IMR-90 (cell line): Measurements from ENCODE around the gene FBXO4. TPM values are rescaled to one million over a fixed set of nuclear protein-coding genes. Genes with fewer than 3 reads are reported as not detected.
"Not testable (repeated sequence)": the region's sequence is repeated elsewhere in the genome, so short reads cannot be mapped to it uniquely, and the experiment has no call there.

ENCODE experiments used
- ATAC-seq: fragments of 200-7000 bp; cut with Tn5 transposase; 2 replicates; pipeline ENCODE4 v1.9.1; 2020; ENCODE audit warnings: low read depth, mild to moderate bottlenecking, moderate library complexity
- BruUV-seq: library from RNA; stranded (reverse); fragments of 400-500 nt; replicated peaks from 2 replicates; lab custom pipeline; 2021; lab: Mats Ljungman, UMichigan
- CTCF ChIA-PET: fragments of 300-600 bp; formaldehyde crosslinking; extraction: SDS; loops from one replicate; lab custom pipeline; 2021; ENCODE audit warnings: antibody characterized with exemption; lab: Yijun Ruan, JAX
- POLR2A ChIA-PET: fragments of 300-600 bp; sonication (Branson Sonifier 250); formaldehyde crosslinking; loops from one replicate; lab custom pipeline; 2022; ENCODE audit warnings: antibody characterized with exemption; ENCODE audit not compliant: unreplicated experiment; lab: Charles Lee
- DNase-seq: peaks from one replicate; pipeline ENCODE4 v3.0.0; 2013
- H2AFZ ChIP-seq: replicated peaks from 2 replicates; pipeline ENCODE3; 2013; ENCODE audit warnings: low read length, mild to moderate bottlenecking; ENCODE audit not compliant: poor library complexity
- H2AK5ac ChIP-seq: 2 replicates; pipeline ENCODE4 v1.6.1; 2013; ENCODE audit warnings: low read depth, low read length, inconsistent platforms
- H2AK9ac ChIP-seq: replicated peaks from 2 replicates; pipeline ENCODE3; 2013; ENCODE audit warnings: mild to moderate bottlenecking, low read depth, low read length, moderate library complexity; ENCODE audit not compliant: poor library complexity
- H2BK120ac ChIP-seq: 2 replicates; pipeline ENCODE4 v1.6.1; 2013; ENCODE audit warnings: low read depth, low read length, inconsistent platforms
- H2BK15ac ChIP-seq: 3 replicates; pipeline ENCODE4 v1.6.1; 2013; ENCODE audit warnings: low read depth, low read length, inconsistent platforms
- H2BK20ac ChIP-seq: 2 replicates; pipeline ENCODE4 v1.6.1; 2013; ENCODE audit warnings: low read depth, mild to moderate bottlenecking, inconsistent platforms, low read length, moderate library complexity
- H2BK5ac ChIP-seq: 2 replicates; pipeline ENCODE4 v1.6.1; 2013; ENCODE audit warnings: mild to moderate bottlenecking, low read depth, low read length, inconsistent platforms; ENCODE audit not compliant: poor library complexity, severe bottlenecking
- H3K14ac ChIP-seq: replicated peaks from 2 replicates; pipeline ENCODE4 v1.6.1; 2013; ENCODE audit warnings: low read depth, low read length, inconsistent platforms
- H3K18ac ChIP-seq: 2 replicates; pipeline ENCODE4 v1.6.1; 2013; ENCODE audit warnings: low read depth, low read length, control low read depth
- H3K23ac ChIP-seq: 2 replicates; pipeline ENCODE4 v1.6.1; 2013; ENCODE audit warnings: low read depth, low read length, inconsistent platforms
- H3K27ac ChIP-seq: 2 replicates; pipeline ENCODE4 v1.5.1; 2013; ENCODE audit warnings: mild to moderate bottlenecking, control low read depth, low read length; ENCODE audit not compliant: insufficient read depth
- H3K27me3 ChIP-seq: 2 replicates; pipeline ENCODE4 v1.6.1; 2013; ENCODE audit warnings: low read length; ENCODE audit not compliant: control insufficient read depth, insufficient read depth
- H3K36me3 ChIP-seq: 2 replicates; pipeline ENCODE4 v1.6.1; 2013; ENCODE audit warnings: low read length, mixed read lengths; ENCODE audit not compliant: control insufficient read depth, insufficient read depth
- H3K4ac ChIP-seq: 2 replicates; pipeline ENCODE4 v1.6.1; 2013; ENCODE audit warnings: low read depth, low read length, inconsistent platforms
- H3K4me1 ChIP-seq: 2 replicates; pipeline ENCODE4 v1.6.1; 2013; ENCODE audit warnings: low read length, mixed read lengths; ENCODE audit not compliant: control insufficient read depth, insufficient read depth
- H3K4me2 ChIP-seq: 2 replicates; pipeline ENCODE4 v1.6.1; 2013; ENCODE audit warnings: low read depth, mild to moderate bottlenecking, control low read depth, low read length, moderate library complexity
- H3K4me3 ChIP-seq: 2 replicates; pipeline ENCODE4 v1.5.1; 2013; ENCODE audit warnings: low read depth, mild to moderate bottlenecking, control low read depth, low read length, moderate library complexity; ENCODE audit not compliant: insufficient read depth
- H3K56ac ChIP-seq: 2 replicates; pipeline ENCODE4 v1.6.1; 2013; ENCODE audit warnings: low read length, inconsistent platforms; ENCODE audit not compliant: insufficient read depth; ENCODE audit errors: extremely low read depth
- H3K79me1 ChIP-seq, 2 experiments: 2 replicates each; pipeline ENCODE4 v1.6.1; 2013; ENCODE audit warnings: low read length in 2 of 2, inconsistent platforms in 1 of 2, low read depth in 1 of 2
- H3K9ac ChIP-seq: 2 replicates; pipeline ENCODE4 v1.6.1; 2013; ENCODE audit warnings: low read depth, low read length, control low read depth
- H3K9me1 ChIP-seq: 2 replicates; pipeline ENCODE4 v1.6.1; 2013; ENCODE audit warnings: low read length, inconsistent platforms; ENCODE audit not compliant: insufficient read depth
- H3K9me3 ChIP-seq: 2 replicates; pipeline ENCODE4 v1.6.1; 2013; ENCODE audit warnings: low read length; ENCODE audit not compliant: control insufficient read depth, insufficient read depth
- H4K20me1 ChIP-seq: 2 replicates; pipeline ENCODE4 v1.6.1; 2013; ENCODE audit warnings: low read length, inconsistent platforms; ENCODE audit not compliant: insufficient read depth
- H4K5ac ChIP-seq: 2 replicates; pipeline ENCODE4 v1.6.1; 2013; ENCODE audit warnings: mild to moderate bottlenecking, low read depth, low read length, control low read depth
- H4K8ac ChIP-seq, 2 experiments: 2 replicates each; pipeline ENCODE4 v1.6.1; 2013; ENCODE audit warnings: low read depth in 2 of 2, low read length in 2 of 2, control low read depth in 1 of 2, inconsistent platforms in 1 of 2
- H4K91ac ChIP-seq: 2 replicates; pipeline ENCODE4 v1.6.1; 2013; ENCODE audit warnings: low read depth, low read length, inconsistent platforms; ENCODE audit not compliant: insufficient read depth
- CHD1 ChIP-seq: IDR thresholded peaks from 2 replicates; pipeline ENCODE4 v1.6.1; 2012; ENCODE audit warnings: low read depth, low read length, improper control_type of control experiment
- FOS ChIP-seq: fragments of 150-350 bp; IDR thresholded peaks from 2 replicates; pipeline ENCODE4 v1.6.1; 2016; ENCODE audit warnings: low read depth, low read length
- MXI1 ChIP-seq: IDR thresholded peaks from 2 replicates; pipeline ENCODE4 v1.6.1; 2012; ENCODE audit warnings: low read depth, mild to moderate bottlenecking, low read length, moderate library complexity, borderline replicate concordance
- NFE2L2 ChIP-seq: fragments of 150-350 bp; IDR thresholded peaks from 2 replicates; pipeline ENCODE4 v1.6.1; 2016; ENCODE audit warnings: low read depth, mild to moderate bottlenecking, low read length
- POLR2A ChIP-seq: IDR thresholded peaks from 2 replicates; pipeline ENCODE4 v1.6.1; 2012; ENCODE audit warnings: mild to moderate bottlenecking, low read depth, low read length
- RCOR1 ChIP-seq: IDR thresholded peaks from 2 replicates; pipeline ENCODE4 v1.6.1; 2012; ENCODE audit warnings: mild to moderate bottlenecking, low read length, improper control_type of control experiment; ENCODE audit not compliant: insufficient replicate concordance
- WGBS, 2 experiments: methylation state at CpG; one replicate each; pipeline versions ENCODE4 v1.1.5 to v1.1.7; 2013; ENCODE audit warnings: missing lambda C conversion rate in 2 of 2; ENCODE audit not compliant: insufficient read length in 1 of 2; ENCODE audit errors: extremely low coverage in 2 of 2; 5-methylcytosine and 5-hydroxymethylcytosine counted together
- dilution Hi-C: fragments of 300-500 bp; cut with HindIII; formaldehyde crosslinking; loops from one replicate; pipeline ENCODE4 v1.14.3; 2018; ENCODE audit warnings: low sequenced_read_pairs; ENCODE audit not compliant: unreplicated experiment
- in situ Hi-C: fragments of 300-500 bp; cut with MboI; formaldehyde crosslinking; loops from 3 replicates; pipeline ENCODE4 v1.14.3; 2019; ENCODE audit warnings: low sequenced_read_pairs, inconsistent platforms, mixed read lengths
- intact Hi-C: fragments of 100-400 bp; cut with micrococcal nuclease; formaldehyde crosslinking; loops from 2 replicates; pipeline ENCODE4 v1.10.0; 2022
- polyA plus RNA-seq, 3 experiments: library from polyadenylated mRNA; depleted of rRNA; stranded (reverse); fragments of >200 nt; gene quantifications; 2 replicates each; pipeline ENCODE4 v1.2.3, GENCODE V29; 2012; ENCODE audit warnings: low replicate concordance in 1 of 3
- total RNA-seq: library from RNA; depleted of rRNA; stranded (reverse); fragments of >200 nt; gene quantifications from 2 replicates; pipeline ENCODE4 v1.2.3, GENCODE V29; 2012

The FBXO4 gene
- total and polyA plus RNA-seq, 2 of the 4 experiments (the other 2 are of a cell fraction): 3.5 to 4.1 TPM

DNA sequence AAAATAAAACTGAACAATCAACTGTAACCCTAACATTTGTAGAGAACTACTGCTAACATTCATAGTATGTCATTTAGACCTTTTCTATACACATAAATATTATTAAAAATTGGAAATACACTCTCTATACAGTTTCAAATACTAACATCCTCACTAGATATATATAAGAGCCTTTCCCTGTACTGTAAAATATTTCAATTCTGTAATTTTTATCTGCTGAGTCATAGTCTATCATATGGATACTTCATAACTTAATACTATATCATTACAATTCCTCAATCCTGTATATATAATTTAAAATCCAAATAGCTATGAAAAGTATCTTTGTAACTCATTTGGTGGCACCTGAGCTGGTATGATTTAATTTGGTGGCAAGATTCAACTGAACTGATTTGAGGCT, 55.8 kb downstream of the FBXO4 start:
- Histone ChIP-seq H3K27ac (no peak overlapping the region), H3K4ac (no peak overlapping the region), H3K4me2 (no peak overlapping the region), H3K9ac (no peak overlapping the region), H3K14ac (no peak overlapping the region), H2BK20ac (no peak overlapping the region), H4K8ac (no peak overlapping the region), H4K5ac (no peak overlapping the region), H4K91ac (no peak overlapping the region), H3K18ac (no peak overlapping the region), H3K9me3 (no peaks in the 10 kb centered on the region), H3K27me3 (no peaks in the 10 kb centered on the region), H2AK9ac (no peak overlapping the region), H3K36me3 (no peaks in the 10 kb centered on the region), H3K79me1 (no peaks in the 10 kb centered on the region), H3K23ac (no peak overlapping the region), H2AK5ac (no peak overlapping the region), H3K9me1 (no peaks in the 10 kb centered on the region), H3K4me1 (no peaks in the 10 kb centered on the region), H3K4me3 (no peak overlapping the region), H2BK5ac (no peak overlapping the region), H4K20me1 (no peaks in the 10 kb centered on the region), H3K56ac (no peak overlapping the region), H2AFZ (no peak overlapping the region), H2BK15ac (no peak overlapping the region), H2BK120ac (no peak overlapping the region)
- TF ChIP-seq RCOR1 (no peak), POLR2A (no peak), CHD1 (no peak), MXI1 (no peak), FOS (no peak), NFE2L2 (peak; percentile 60; the same call in 1 of the 2 replicates)
- no peak for DNase-seq
- ChIA-PET CTCF (no interaction called here), POLR2A (no interaction called here)
- no peak for ATAC-seq
- BruUV-seq: no TSS peak
- dilution Hi-C loops: no loop called here
- intact Hi-C loops: no loop called here
- in situ Hi-C loops: no loop called here

DNA sequence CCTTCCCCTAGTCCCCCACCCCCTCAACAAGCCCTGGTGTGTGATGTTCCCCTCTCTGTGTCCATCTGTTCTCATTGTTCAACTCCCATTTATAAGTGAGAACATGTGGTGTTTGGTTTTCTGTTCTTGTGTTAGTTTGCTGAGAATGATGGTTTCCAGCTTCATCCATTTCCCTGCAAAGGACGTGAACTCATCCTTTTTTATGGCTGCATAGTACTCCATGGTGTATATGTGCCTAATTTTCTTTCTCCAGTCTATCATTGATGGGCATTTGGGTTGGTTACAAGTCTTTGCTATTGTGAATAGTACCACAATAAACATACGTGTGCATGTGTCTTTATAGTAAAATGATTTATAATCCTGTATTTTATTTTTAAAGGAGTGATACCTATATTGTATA, 57.8 kb downstream of the FBXO4 start:
- H3K14ac ChIP-seq, POLR2A ChIA-PET, H2BK5ac ChIP-seq, H3K9me1 ChIP-seq, H3K9ac ChIP-seq, H3K18ac ChIP-seq, H2AK9ac ChIP-seq, H3K4me2 ChIP-seq, H2AK5ac ChIP-seq, H2AFZ ChIP-seq, H4K20me1 ChIP-seq, BruUV-seq, H3K4me1 ChIP-seq, H3K56ac ChIP-seq, intact Hi-C loops, H2BK120ac ChIP-seq, H2BK15ac ChIP-seq, H3K27ac ChIP-seq, H2BK20ac ChIP-seq, H4K91ac ChIP-seq, H3K4ac ChIP-seq, H3K9me3 ChIP-seq, in situ Hi-C loops, H4K8ac ChIP-seq, H4K5ac ChIP-seq, H3K79me1 ChIP-seq, CTCF ChIA-PET, dilution Hi-C loops, DNase-seq, H3K36me3 ChIP-seq, H3K4me3 ChIP-seq, ATAC-seq, H3K27me3 ChIP-seq, H3K23ac ChIP-seq: not testable (repeated sequence)
- no CpG with 5 or more reads among the region's 2 CpGs for WGBS, 2 experiments
